Measurements from ENCODE around the gene EPAS1.

DNA sequence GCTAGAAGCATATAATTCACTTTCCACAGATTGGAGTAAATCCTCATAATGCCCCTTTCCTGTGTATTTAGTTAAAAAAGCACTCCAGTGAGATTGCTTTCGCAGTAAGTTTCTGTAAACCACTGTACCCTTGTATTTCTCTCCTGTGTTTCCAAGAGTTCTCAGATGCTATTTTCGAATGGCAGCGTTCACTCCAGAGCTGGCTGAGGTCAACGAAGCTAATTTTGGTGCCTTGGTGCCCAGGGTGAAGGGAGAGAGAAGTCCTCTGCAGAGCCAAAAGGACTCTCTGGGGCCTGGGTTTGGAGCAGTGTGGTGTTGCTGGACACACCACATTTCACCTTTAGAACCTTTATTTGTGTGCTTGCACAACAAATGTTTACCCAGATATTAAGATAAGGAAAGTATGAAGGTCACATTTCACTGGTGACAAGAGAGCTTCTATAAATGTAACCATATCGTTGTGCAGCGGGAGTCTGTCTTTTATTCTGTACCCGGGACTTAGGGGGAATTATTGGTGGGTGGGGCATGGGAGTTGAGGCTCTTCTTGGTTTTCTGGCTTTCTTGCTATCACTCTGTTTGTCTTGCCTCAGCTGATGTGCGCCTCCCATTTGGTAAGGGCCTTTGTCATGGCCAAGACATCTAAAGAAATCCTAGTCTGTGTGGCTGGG lies 9.9 kb downstream of the EPAS1 start:
- TF ChIP-seq POLR2AphosphoS5 (IDR thresholded peaks at IDR 0.05; ENCODE audit: low read depth, low read length) (0 out of 2 replicates have a peak, but pooled peaks have one; percentile 43), CTCF (IDR thresholded peaks at IDR 0.05) (no peak), SIN3A (IDR thresholded peaks at IDR 0.05; ENCODE audit: borderline replicate concordance, insufficient read depth, low read depth, low read length) (no peak), TCF7L2 (IDR thresholded peaks at IDR 0.05; ENCODE audit: low read depth, low read length) (no peak)
- TF ChIP-seq, protein P1, sequence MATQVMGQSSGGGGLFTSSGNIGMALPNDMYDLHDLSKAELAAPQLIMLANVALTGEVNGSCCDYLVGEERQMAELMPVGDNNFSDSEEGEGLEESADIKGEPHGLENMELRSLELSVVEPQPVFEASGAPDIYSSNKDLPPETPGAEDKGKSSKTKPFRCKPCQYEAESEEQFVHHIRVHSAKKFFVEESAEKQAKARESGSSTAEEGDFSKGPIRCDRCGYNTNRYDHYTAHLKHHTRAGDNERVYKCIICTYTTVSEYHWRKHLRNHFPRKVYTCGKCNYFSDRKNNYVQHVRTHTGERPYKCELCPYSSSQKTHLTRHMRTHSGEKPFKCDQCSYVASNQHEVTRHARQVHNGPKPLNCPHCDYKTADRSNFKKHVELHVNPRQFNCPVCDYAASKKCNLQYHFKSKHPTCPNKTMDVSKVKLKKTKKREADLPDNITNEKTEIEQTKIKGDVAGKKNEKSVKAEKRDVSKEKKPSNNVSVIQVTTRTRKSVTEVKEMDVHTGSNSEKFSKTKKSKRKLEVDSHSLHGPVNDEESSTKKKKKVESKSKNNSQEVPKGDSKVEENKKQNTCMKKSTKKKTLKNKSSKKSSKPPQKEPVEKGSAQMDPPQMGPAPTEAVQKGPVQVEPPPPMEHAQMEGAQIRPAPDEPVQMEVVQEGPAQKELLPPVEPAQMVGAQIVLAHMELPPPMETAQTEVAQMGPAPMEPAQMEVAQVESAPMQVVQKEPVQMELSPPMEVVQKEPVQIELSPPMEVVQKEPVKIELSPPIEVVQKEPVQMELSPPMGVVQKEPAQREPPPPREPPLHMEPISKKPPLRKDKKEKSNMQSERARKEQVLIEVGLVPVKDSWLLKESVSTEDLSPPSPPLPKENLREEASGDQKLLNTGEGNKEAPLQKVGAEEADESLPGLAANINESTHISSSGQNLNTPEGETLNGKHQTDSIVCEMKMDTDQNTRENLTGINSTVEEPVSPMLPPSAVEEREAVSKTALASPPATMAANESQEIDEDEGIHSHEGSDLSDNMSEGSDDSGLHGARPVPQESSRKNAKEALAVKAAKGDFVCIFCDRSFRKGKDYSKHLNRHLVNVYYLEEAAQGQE (IDR thresholded peaks at IDR 0.05; ENCODE audit: insufficient read depth in 1 of 2, low read depth in 2 of 2, low read length in 1 of 2) = no peak

Data from Panc1 (cell line).